Suprapubic skin (tissue), 4 donors: Measurements from ENCODE around the gene CAPG.

Source experiments
- EP300 ChIP-seq: sonication (generic); formaldehyde crosslinking; IDR thresholded peaks from one replicate; pipeline ENCODE4 v1.6.1; 2017; ENCODE audit warnings: antibody characterized with exemption
- POLR2A ChIP-seq, 2 donors: fragments of 450-650 bp; IDR thresholded peaks; one replicate each; pipeline ENCODE4 v1.6.1; 2017; ENCODE audit warnings: antibody characterized with exemption in 2 of 2, mild to moderate bottlenecking in 2 of 2, moderate library complexity in 2 of 2
- POLR2AphosphoS5 ChIP-seq, 3 donors: sonication (generic); formaldehyde crosslinking; IDR thresholded peaks; one replicate each; pipeline ENCODE4 v1.6.1; 2017; ENCODE audit warnings: antibody characterized with exemption in 3 of 3
- TF ChIP-seq, protein P1 (sequence below), 2 donors: fragments of 200-600 bp in 1 of 2; fragments of 450-650 bp in 1 of 2; sonication (generic) in 1 of 2; IDR thresholded peaks; one replicate each; pipeline ENCODE4 v1.5.1; 2016 to 2019; ENCODE audit warnings: antibody characterized with exemption in 2 of 2, mild to moderate bottlenecking in 1 of 2, moderate library complexity in 1 of 2

DNA sequence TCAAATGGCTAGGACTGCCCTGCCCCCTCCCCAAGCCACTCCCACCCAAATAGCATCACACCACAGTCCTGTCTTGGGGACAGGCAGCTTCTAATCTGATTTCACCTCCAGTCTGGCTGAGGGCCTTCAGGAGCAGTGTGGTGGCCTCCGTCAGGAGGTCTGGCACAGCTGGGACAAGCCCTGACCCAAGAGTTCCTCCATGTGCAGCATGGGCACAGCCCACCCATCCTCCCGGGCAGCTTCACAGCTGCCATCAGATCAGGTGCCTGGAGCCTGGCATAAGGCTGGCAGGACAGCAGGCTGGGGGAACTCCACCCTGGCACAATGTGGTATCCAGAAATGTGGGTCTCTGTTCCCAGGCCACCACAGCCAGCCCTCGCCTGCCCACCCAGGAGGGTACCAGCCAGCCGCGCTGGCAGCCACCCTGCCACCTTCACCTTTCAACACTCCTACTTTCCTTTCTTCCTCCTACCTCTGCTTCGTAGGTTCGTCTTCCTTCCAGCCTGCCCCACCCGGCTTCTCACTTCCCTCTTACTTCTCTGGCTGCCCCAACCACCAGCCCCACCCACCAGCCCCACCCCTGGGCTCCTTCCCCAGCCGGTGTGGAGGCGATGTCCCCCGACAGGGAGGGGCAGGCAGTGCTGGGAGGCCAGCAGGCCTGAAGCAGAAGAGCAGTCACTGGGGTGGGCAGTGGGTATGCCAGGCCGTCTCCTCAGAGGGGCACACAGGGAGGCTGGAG, at the start of gene CAPG:
- TF ChIP-seq, protein P1, sequence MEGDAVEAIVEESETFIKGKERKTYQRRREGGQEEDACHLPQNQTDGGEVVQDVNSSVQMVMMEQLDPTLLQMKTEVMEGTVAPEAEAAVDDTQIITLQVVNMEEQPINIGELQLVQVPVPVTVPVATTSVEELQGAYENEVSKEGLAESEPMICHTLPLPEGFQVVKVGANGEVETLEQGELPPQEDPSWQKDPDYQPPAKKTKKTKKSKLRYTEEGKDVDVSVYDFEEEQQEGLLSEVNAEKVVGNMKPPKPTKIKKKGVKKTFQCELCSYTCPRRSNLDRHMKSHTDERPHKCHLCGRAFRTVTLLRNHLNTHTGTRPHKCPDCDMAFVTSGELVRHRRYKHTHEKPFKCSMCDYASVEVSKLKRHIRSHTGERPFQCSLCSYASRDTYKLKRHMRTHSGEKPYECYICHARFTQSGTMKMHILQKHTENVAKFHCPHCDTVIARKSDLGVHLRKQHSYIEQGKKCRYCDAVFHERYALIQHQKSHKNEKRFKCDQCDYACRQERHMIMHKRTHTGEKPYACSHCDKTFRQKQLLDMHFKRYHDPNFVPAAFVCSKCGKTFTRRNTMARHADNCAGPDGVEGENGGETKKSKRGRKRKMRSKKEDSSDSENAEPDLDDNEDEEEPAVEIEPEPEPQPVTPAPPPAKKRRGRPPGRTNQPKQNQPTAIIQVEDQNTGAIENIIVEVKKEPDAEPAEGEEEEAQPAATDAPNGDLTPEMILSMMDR (IDR thresholded peaks at IDR 0.05) = no peak
- TF ChIP-seq EP300 = no peak
- TF ChIP-seq POLR2A (IDR thresholded peaks at IDR 0.05) = no peak
- no peak for TF ChIP-seq POLR2AphosphoS5 (IDR thresholded peaks at IDR 0.05)
